Vagina (tissue), 2 donors: Measurements from ENCODE around the gene SAMD14.

Experiments
- CTCF ChIP-seq, 3 experiments: fragments of 450-650 bp in 2 of 3; fragments of 200-600 bp in 1 of 3; sonication (generic) in 1 of 3; IDR thresholded peaks; one replicate each; pipeline ENCODE4 v1.5.1; 2017 to 2019; ENCODE audit warnings: antibody characterized with exemption in 3 of 3, mild to moderate bottlenecking in 2 of 3, moderate library complexity in 2 of 3
- POLR2A ChIP-seq, 2 donors: fragments of 450-650 bp; IDR thresholded peaks; one replicate each; pipeline ENCODE4 v1.6.1; 2017; ENCODE audit warnings: antibody characterized with exemption in 2 of 2, mild to moderate bottlenecking in 2 of 2, moderate library complexity in 2 of 2
- POLR2AphosphoS5 ChIP-seq, 2 donors: sonication (generic); formaldehyde crosslinking; IDR thresholded peaks; one replicate each; pipeline ENCODE4 v1.9.0; 2017; ENCODE audit warnings: antibody characterized with exemption in 2 of 2, mild to moderate bottlenecking in 2 of 2, low read depth in 1 of 2; ENCODE audit not compliant: insufficient read depth in 1 of 2

DNA sequence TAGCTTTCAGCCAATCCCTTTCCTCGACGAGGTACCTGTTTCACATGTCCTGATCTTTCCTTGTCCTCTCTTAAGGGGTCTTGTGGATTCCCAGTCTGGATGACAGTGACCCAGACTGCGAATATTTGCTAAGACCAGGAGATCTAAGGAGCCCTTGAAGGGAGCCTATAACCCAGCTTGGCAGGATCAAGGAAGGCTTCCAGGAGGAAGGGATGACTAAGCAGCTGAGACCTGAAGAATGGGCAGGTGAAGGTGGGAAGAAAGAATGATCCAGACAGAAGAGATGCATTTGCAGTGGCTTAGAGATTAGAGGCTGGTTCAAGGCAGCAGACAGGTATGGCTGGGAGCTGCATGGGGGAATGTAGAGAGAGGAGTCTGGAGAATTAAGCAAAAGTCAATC, 36.7 kb downstream of the SAMD14 start:
- no peak for TF ChIP-seq CTCF (IDR thresholded peaks at IDR 0.05)
- TF ChIP-seq POLR2A (IDR thresholded peaks at IDR 0.05) = no peak
- no peak for TF ChIP-seq POLR2AphosphoS5 (IDR thresholded peaks at IDR 0.05; ENCODE audit: insufficient read depth in 1 of 2, low read depth in 1 of 2)
